GM18526 (cell line): Measurements from ENCODE around the gene IMPDH2.

Experiments used
- POLR2A ChIP-seq: IDR thresholded peaks from 3 replicates; pipeline ENCODE4 v1.6.1; 2011; ENCODE audit not compliant: insufficient read length; ENCODE audit errors: extremely low read depth

IMPDH2 gene

DNA sequence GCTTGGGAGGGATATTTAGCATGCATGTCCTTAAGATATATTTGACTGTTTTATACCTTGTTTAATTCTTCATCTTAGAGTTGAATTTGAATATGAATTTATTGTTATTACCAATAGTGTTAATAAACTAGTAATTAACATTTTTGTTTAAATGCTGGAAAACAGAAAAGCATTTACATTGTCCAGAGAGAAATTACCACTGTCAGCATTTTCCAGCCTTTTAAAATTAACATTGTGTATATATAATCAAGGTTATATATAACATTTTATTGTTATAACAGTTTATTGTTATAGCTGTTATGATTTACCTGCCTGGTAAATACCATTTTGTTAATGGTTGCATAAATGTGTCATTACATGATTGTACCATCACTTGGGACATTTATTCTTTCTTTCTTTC is 47.2 kb downstream of the IMPDH2 start:
- TF ChIP-seq POLR2A: no peak

DNA sequence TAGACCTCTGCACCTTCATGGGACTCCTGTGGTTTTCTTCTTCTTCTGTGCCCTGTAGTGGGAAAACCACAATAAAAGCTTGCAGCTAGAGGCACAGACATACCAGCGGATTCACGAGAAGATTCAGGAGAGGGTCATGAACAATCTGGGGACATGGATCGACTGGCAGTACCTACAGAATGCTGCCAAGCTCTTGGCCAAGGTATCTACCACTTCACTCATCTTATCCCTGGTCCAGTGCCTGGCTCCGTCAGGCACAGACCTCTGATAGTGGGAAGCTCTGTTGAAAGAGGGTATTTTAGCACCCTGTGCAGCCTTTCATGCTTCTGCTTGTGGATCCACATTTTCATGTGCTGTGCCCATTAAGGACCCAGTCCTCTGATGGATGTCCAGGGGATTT is 48.9 kb downstream of the IMPDH2 start:
- no peak for TF ChIP-seq POLR2A

GRCh38 chr3:48979451-48979850 is 49.7 kb downstream of the IMPDH2 start:
- TF ChIP-seq POLR2A: no peak
